ENCODE data around the gene RNASE8. TPM values are rescaled to one million over a fixed set of nuclear protein-coding genes. Genes with fewer than 3 reads are reported as not detected.

Gene RNASE8
- total and polyA plus RNA-seq, 10 of the 15 experiments (the other 5 are each of a cell fraction or from before 2014, with no cell fraction given) = not detected

DNA sequence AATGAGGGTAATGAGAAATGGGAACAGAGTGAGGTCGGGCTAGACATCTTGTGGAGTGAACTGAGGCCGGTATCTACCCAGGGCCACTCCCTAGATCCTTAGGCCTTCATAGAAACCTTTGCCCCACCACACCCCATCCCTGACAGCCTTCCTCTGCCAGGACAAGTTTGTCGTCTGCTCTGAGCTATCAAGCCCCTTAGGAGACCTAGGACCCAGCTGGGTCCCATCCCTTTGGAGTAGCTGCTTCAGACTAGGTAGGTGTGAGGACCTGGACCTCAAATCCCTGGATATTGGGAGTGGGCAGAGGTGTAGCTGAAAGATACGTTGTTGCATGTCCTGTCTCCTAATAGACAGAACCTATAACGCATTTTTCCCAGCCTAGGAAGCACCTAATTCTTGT is 43.3 kb downstream of the RNASE8 start, which contains the start of gene TMEM253:
Gene TMEM253, plus strand, starts transcription at position 136 of the 400 bp plus-strand sequence. CDS start 278 bp downstream, outside the sequence.
- H2AFZ ChIP-seq (ENCODE audit: control insufficient read depth, low read depth, low read length) = no peak within 1 kb of the TSS
- CTCF ChIA-PET = interaction anchor here (1.3 to 10.6 kb wide), 6 partner anchors 6 to 86 kb away, joined by 3 to 253 read pairs (median 126); partner anchors contain the start of gene ARHGEF40
- 36% methylated on average over 5 of the region's 5 CpGs for WGBS (ENCODE audit: insufficient coverage, insufficient replicate concordance, low lambda C conversion rate, missing lambda C conversion rate)
- no peaks in the 10 kb centered on the region for H3K9me3 ChIP-seq (replicated peaks; ENCODE audit: control insufficient read depth, insufficient read depth, low read length)
- H3K27ac ChIP-seq (ENCODE audit: control insufficient read depth, insufficient read depth) = no peak within 1 kb of the TSS
- in situ Hi-C loops (cut with MboI) (loop anchor here (5.0 kb wide), 1 partner anchor 84 kb away; no protein-coding TSS in a partner anchor), intact Hi-C loops (cut with micrococcal nuclease; ENCODE audit: unreplicated experiment) (loop anchor here (5.0 kb wide), 1 partner anchor 759 kb away; the partner anchor contains the start of gene PARP2)
- H3K4me2 ChIP-seq (ENCODE audit: control insufficient read depth, insufficient read depth) = no peak within 1 kb of the TSS
- no peak for DNase-seq (ENCODE audit: low read depth, low spot score)
- RAD21 ChIA-PET (ENCODE audit: unreplicated experiment) = interaction anchor here (1.5 to 5.4 kb wide), 2 partner anchors 8 to 86 kb away, joined by 6 to 51 read pairs; no protein-coding TSS in a partner anchor
- H3K36me3 ChIP-seq (ENCODE audit: control insufficient read depth in 2 of 2, insufficient read depth in 2 of 2, low read length in 1 of 2) = no peaks in the 10 kb centered on the region
- H4K20me1 ChIP-seq (ENCODE audit: control insufficient read depth, insufficient read depth) = no peaks in the 10 kb centered on the region
- SMC1A ChIA-PET (ENCODE audit: uncharacterized antibody, unreplicated experiment) = interaction anchor here (0.8 to 7.8 kb wide), 3 partner anchors 8 to 87 kb away, joined by 3 to 99 read pairs (median 7); no protein-coding TSS in a partner anchor
- FAIRE-seq = no peak
- ATAC-seq = no peak
- POLR2A ChIA-PET = interaction anchor here (0.6 to 1.5 kb wide), 3 partner anchors 8 to 458 kb away, joined by 3 to 4 read pairs (median 3); no protein-coding TSS in a partner anchor
- H3K79me2 ChIP-seq (ENCODE audit: control insufficient read depth, insufficient read depth, low read length) = no peaks in the 10 kb centered on the region; the same call in 1 of the 2 replicates
- no peak for TF ChIP-seq TARDBP (IDR thresholded peaks at IDR 0.05; ENCODE audit: borderline replicate concordance)
- no peak for TF ChIP-seq HDAC6 (IDR thresholded peaks at IDR 0.05; ENCODE audit: unreplicated experiment)
- TF ChIP-seq IKZF2 (IDR thresholded peaks at IDR 0.05) = no peak
- TF ChIP-seq EGR1 (IDR thresholded peaks at IDR 0.05; ENCODE audit: borderline replicate concordance in 1 of 2, low read depth in 2 of 2, low read length in 2 of 2) = no peak
- no peak for TF ChIP-seq GATAD2B (conservative IDR thresholded peaks at IDR 0.05; ENCODE audit: low read depth)
- no peak for TF ChIP-seq TAF1 (IDR thresholded peaks at IDR 0.05; ENCODE audit: borderline replicate concordance, low read depth, low read length)
- no peak for TF ChIP-seq IRF3 (IDR thresholded peaks at IDR 0.05)
- TF ChIP-seq RELA (IDR thresholded peaks at IDR 0.05; ENCODE audit: borderline replicate concordance, partially characterized antibody) = no peak
- no peak for TF ChIP-seq ETV6 (conservative IDR thresholded peaks at IDR 0.05 in 1 of 2, IDR thresholded peaks at IDR 0.05 in 1 of 2; ENCODE audit: borderline replicate concordance in 1 of 2, low read depth in 1 of 2)
- no peak for TF ChIP-seq NFXL1 (IDR thresholded peaks at IDR 0.05; ENCODE audit: borderline replicate concordance)
- no peak for TF ChIP-seq HDGF (IDR thresholded peaks at IDR 0.05)
- TF ChIP-seq KDM1A (IDR thresholded peaks at IDR 0.05; ENCODE audit: borderline replicate concordance) = no peak
- no peak for TF ChIP-seq ZSCAN29 (IDR thresholded peaks at IDR 0.05)
- TF ChIP-seq CHD2 (IDR thresholded peaks at IDR 0.05; ENCODE audit: borderline replicate concordance, low read depth, low read length) = no peak
- TF ChIP-seq RAD21 (IDR thresholded peaks at IDR 0.05; ENCODE audit: insufficient read depth, low read depth, low read length) = no peak
- no peak for TF ChIP-seq NFYA (IDR thresholded peaks at IDR 0.05; ENCODE audit: borderline replicate concordance, low read depth, low read length)
- TF ChIP-seq, protein P1, sequence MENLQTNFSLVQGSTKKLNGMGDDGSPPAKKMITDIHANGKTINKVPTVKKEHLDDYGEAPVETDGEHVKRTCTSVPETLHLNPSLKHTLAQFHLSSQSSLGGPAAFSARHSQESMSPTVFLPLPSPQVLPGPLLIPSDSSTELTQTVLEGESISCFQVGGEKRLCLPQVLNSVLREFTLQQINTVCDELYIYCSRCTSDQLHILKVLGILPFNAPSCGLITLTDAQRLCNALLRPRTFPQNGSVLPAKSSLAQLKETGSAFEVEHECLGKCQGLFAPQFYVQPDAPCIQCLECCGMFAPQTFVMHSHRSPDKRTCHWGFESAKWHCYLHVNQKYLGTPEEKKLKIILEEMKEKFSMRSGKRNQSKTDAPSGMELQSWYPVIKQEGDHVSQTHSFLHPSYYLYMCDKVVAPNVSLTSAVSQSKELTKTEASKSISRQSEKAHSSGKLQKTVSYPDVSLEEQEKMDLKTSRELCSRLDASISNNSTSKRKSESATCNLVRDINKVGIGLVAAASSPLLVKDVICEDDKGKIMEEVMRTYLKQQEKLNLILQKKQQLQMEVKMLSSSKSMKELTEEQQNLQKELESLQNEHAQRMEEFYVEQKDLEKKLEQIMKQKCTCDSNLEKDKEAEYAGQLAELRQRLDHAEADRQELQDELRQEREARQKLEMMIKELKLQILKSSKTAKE (IDR thresholded peaks at IDR 0.05; ENCODE audit: low read depth, poor library complexity, severe bottlenecking) = no peak
- no peak for TF ChIP-seq LARP7 (IDR thresholded peaks at IDR 0.05)
- H3K4me3 ChIP-seq = no peak within 1 kb of the TSS
- H3K4me1 ChIP-seq (ENCODE audit: control insufficient read depth, insufficient read depth, low read length) = peaks cover 7% of the 10 kb centered on the region
- no TSS peak for BruUV-seq (replicated peaks)
- H3K27me3 ChIP-seq (replicated peaks in 1 of 2; ENCODE audit: control insufficient read depth in 2 of 2, insufficient read depth in 2 of 2, low read length in 1 of 2) = peaks cover 2 to 3% of the 10 kb centered on the region in 2 experiments; a peak in 2 of 4 replicates
- H3K9ac ChIP-seq (ENCODE audit: control insufficient read depth, insufficient read depth, low read length) = no peak within 1 kb of the TSS

Measured in GM12878 (cell line).